Epidermal melanocyte (primary cell): ENCODE measurements around the gene TAF9B.
"Not testable (repeated sequence)": the region's sequence is repeated elsewhere in the genome, so short reads cannot be mapped to it uniquely, and the experiment has no call there.

ENCODE experiments used
- DNase-seq: peaks from one replicate; pipeline ENCODE4 v3.0.0; 2011; ENCODE audit warnings: low spot score; ENCODE audit not compliant: insufficient read length

TAF9B gene

GRCh38 chrX:78139160-78140123 is at the start of gene TAF9B:
TAF9B (minus strand) TSS chrX:78139650; CDS start chrX:78139611, 39 bp downstream.
- peak; percentile 61 for DNase-seq

GRCh38 chrX:78182881-78183280 is 43.4 kb upstream of the TAF9B start:
- no peak for DNase-seq

GRCh38 chrX:78181307-78181706 is 41.9 kb upstream of the TAF9B start:
- no peak for DNase-seq

GRCh38 chrX:78168065-78168464 is 28.6 kb upstream of the TAF9B start:
- no peak for DNase-seq

- no peak for DNase-seq
These were observed 26.0 kb upstream of the TAF9B start for GRCh38 chrX:78165425-78165824.

- not testable (repeated sequence) for DNase-seq
These were observed 23.7 kb upstream of the TAF9B start for GRCh38 chrX:78163175-78163574.

- not testable (repeated sequence) for DNase-seq
These were observed 21.3 kb upstream of the TAF9B start for GRCh38 chrX:78160711-78161110.

- DNase-seq: not testable (repeated sequence)
These were observed 18.4 kb upstream of the TAF9B start for GRCh38 chrX:78157846-78158245.

- DNase-seq: not testable (repeated sequence)
These were observed 17.9 kb upstream of the TAF9B start for GRCh38 chrX:78157373-78157772.

GRCh38 chrX:78147002-78147540 is 7.6 kb upstream of the TAF9B start:
- not testable (repeated sequence) for DNase-seq

GRCh38 chrX:78140206-78140605 is 756 bp upstream of the TAF9B start:
- no peak for DNase-seq

GRCh38 chrX:78133238-78133960 is 6.1 kb downstream of the TAF9B start:
- DNase-seq: no peak

- DNase-seq: no peak
These were observed 8.3 kb downstream of the TAF9B start for GRCh38 chrX:78131117-78131516.

GRCh38 chrX:78130396-78130795 is 9.1 kb downstream of the TAF9B start:
- DNase-seq: no peak

- DNase-seq: no peak
These were observed 9.7 kb downstream of the TAF9B start for GRCh38 chrX:78129714-78130113.

- DNase-seq: not testable (repeated sequence)
These were observed 13.7 kb downstream of the TAF9B start for GRCh38 chrX:78125781-78126180.

GRCh38 chrX:78125148-78125547 is 14.3 kb downstream of the TAF9B start:
- no peak for DNase-seq

GRCh38 chrX:78124307-78124706 is 15.1 kb downstream of the TAF9B start:
- no peak for DNase-seq

- DNase-seq: no peak
These were observed 16.3 kb downstream of the TAF9B start for GRCh38 chrX:78123190-78123589.

GRCh38 chrX:78119521-78120227 is 19.8 kb downstream of the TAF9B start:
- no peak for DNase-seq

GRCh38 chrX:78118628-78119027 is 20.8 kb downstream of the TAF9B start:
- DNase-seq: no peak
